ENCODE data around the gene TEKTIP1. TPM values are rescaled to one million over a fixed set of nuclear protein-coding genes. Genes with fewer than 3 reads are reported as not detected.

The TEKTIP1 gene
- total and polyA plus RNA-seq, 2 donors (not counting 1 experiment from before 2014, with no cell fraction given): 6.3 to 17.3 TPM

DNA sequence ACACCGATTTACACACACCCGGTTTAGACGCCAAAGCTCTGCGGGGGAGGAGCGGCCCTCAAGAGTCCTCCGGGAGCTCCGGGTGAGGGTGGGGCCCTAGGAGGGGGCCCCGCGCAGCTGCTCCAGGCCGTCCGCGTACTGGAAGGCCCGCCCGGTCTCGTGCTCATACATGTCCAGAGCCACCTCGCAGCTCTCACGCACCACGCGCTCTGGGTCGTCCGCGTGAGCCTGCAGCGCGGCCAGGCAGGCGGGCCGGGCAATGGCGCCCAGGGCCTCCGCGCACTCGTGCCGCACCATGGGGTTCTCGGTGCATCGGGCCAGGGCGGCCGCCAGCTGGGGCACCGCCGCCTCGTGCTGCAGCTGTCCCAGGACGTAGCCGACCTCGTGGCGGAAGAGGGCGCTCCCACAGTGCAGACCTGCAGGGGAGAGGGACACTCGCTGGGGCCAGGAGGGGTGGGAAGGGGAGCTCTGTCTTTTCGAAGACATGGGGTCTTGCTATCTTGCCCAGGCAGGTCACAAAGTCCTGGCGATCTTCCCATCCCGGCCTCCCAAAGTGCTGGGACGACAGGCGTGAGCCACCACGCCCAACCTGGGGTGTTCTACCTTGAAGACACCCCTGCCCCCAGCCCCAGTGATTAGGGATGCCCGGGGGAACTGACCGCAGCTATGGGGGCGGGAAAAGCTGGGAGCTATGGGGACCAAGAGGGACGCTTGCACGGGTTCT lies 47.4 kb upstream of the TEKTIP1 start:
- H3K9ac ChIP-seq (ENCODE audit: low read length): no peak overlapping the region
- H3K27me3 ChIP-seq (replicated peaks in 1 of 4; ENCODE audit: control extremely low read depth in 1 of 4, control insufficient read depth in 3 of 4, insufficient read depth in 4 of 4, low read length in 3 of 4): no peaks in the 10 kb centered on the region
- ATAC-seq (ENCODE audit: low read depth) (no peak), DNase-seq (no peak)
- H3K9me3 ChIP-seq (ENCODE audit: control extremely low read depth in 1 of 3, control insufficient read depth in 2 of 3, insufficient read depth in 1 of 3, low read length in 2 of 3): no peaks in the 10 kb centered on the region
- no peak overlapping the region for H2AFZ ChIP-seq (ENCODE audit: insufficient read depth, low read depth, low read length, poor library complexity, severe bottlenecking)
- Mint-ChIP-seq H3K4me3 (no peak overlapping the region), H3K27me3 (no peaks in the 10 kb centered on the region), H3K4me1 (no peaks in the 10 kb centered on the region), H3K27ac (no peak overlapping the region), H3K9me3 (ENCODE audit: insufficient read depth) (no peaks in the 10 kb centered on the region)
- peaks cover 0 to 31% of the 10 kb centered on the region in 2 experiments for H3K36me3 ChIP-seq (replicated peaks in 1 of 2; ENCODE audit: control extremely low read depth in 1 of 2, control insufficient read depth in 1 of 2, extremely low read depth in 1 of 2, insufficient read depth in 2 of 2, low read length in 1 of 2)
- ChIA-PET CTCF (interaction anchor here (0.8 to 1.7 kb wide), 3 partner anchors 12 to 187 kb away, joined by 3 to 4 read pairs (median 4); no protein-coding TSS in a partner anchor), POLR2A (no interaction called here)
- H4K20me1 ChIP-seq (ENCODE audit: control insufficient read depth, insufficient read depth, low read length, poor library complexity, severe bottlenecking): no peaks in the 10 kb centered on the region
- TF ChIP-seq, protein P1, sequence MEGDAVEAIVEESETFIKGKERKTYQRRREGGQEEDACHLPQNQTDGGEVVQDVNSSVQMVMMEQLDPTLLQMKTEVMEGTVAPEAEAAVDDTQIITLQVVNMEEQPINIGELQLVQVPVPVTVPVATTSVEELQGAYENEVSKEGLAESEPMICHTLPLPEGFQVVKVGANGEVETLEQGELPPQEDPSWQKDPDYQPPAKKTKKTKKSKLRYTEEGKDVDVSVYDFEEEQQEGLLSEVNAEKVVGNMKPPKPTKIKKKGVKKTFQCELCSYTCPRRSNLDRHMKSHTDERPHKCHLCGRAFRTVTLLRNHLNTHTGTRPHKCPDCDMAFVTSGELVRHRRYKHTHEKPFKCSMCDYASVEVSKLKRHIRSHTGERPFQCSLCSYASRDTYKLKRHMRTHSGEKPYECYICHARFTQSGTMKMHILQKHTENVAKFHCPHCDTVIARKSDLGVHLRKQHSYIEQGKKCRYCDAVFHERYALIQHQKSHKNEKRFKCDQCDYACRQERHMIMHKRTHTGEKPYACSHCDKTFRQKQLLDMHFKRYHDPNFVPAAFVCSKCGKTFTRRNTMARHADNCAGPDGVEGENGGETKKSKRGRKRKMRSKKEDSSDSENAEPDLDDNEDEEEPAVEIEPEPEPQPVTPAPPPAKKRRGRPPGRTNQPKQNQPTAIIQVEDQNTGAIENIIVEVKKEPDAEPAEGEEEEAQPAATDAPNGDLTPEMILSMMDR (IDR thresholded peaks at IDR 0.05): no peak
- no peak for TF ChIP-seq EZH2 (IDR thresholded peaks at IDR 0.05; ENCODE audit: borderline replicate concordance, insufficient read depth, low read depth, low read length, poor library complexity, severe bottlenecking)
- H3K27ac ChIP-seq (ENCODE audit: low read length in 2 of 2): no peak overlapping the region
- H3K4me3 ChIP-seq (ENCODE audit: control extremely low read depth in 1 of 5, extremely low read depth in 1 of 5, insufficient read depth in 1 of 5, low read depth in 2 of 5, low read length in 4 of 5): no peak overlapping the region
- H3K79me2 ChIP-seq (ENCODE audit: control insufficient read depth, insufficient read depth, low read length): no peaks in the 10 kb centered on the region
- WGBS (ENCODE audit: insufficient coverage): 98% methylated on average over 55 of the region's 55 CpGs
- H3K4me2 ChIP-seq (replicated peaks; ENCODE audit: low read depth, low read length, poor library complexity, severe bottlenecking): no peak overlapping the region
- intact Hi-C loops (cut with micrococcal nuclease): no loop called here
- no peaks in the 10 kb centered on the region for H3K4me1 ChIP-seq (ENCODE audit: control insufficient read depth in 2 of 2, insufficient read depth in 2 of 2, low read length in 2 of 2)

DNA sequence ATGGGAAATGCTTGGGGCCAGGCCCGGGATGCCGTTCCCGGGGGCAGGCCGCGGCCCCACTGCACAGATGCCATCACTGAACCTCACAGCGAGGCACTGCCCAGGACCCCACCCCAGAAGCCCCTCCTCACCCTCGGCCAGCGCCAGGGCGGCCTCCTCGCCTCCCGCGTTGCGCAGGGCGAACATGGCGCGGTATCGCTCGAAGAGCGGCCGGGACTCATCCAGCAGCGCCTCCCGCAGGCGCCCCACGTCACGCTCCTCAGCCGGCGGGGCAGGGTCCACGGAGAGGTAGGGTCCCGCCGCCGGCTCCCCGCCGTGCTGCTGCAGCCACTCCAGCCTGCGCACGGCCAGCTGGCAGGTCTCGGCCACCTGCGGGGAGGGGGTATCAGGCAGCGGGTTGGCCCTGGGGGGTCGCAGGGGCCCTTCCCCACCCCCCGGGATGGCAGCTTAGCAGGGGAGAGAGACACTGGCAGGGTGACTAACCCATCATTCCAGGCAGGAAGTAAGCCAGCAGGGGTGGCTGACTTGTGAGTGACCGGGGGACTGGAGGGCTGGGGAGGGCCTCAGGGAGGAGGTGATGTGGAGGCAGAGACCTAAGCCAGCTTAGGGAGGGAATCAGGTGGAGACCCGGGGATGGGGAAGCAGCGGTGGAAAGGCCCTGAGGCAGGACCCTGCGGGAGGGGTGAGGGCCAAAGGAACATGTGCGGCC lies 46.7 kb upstream of the TEKTIP1 start:
- no peaks in the 10 kb centered on the region for H3K27me3 Mint-ChIP-seq

More for the DNA sequence above, 46.7 kb upstream of the TEKTIP1 start:
- no peak overlapping the region for H3K27ac ChIP-seq (ENCODE audit: low read length in 2 of 2)
- no peak for DNase-seq
- H2AFZ ChIP-seq (ENCODE audit: insufficient read depth, low read depth, low read length, poor library complexity, severe bottlenecking): no peak overlapping the region
- H3K4me3 ChIP-seq (ENCODE audit: control extremely low read depth in 1 of 5, extremely low read depth in 1 of 5, insufficient read depth in 1 of 5, low read depth in 2 of 5, low read length in 4 of 5): no peak overlapping the region
- H3K27me3 ChIP-seq (replicated peaks in 1 of 4; ENCODE audit: control extremely low read depth in 1 of 4, control insufficient read depth in 3 of 4, insufficient read depth in 4 of 4, low read length in 3 of 4): no peaks in the 10 kb centered on the region
- H3K4me1 Mint-ChIP-seq: no peaks in the 10 kb centered on the region
- intact Hi-C loops (cut with micrococcal nuclease): no loop called here
- peaks cover 4% of the 10 kb centered on the region for H3K79me2 ChIP-seq (ENCODE audit: control insufficient read depth, insufficient read depth, low read length)
- H3K9me3 ChIP-seq (ENCODE audit: control extremely low read depth in 1 of 3, control insufficient read depth in 2 of 3, insufficient read depth in 1 of 3, low read length in 2 of 3): no peaks in the 10 kb centered on the region
- no peak overlapping the region for H3K4me2 ChIP-seq (replicated peaks; ENCODE audit: low read depth, low read length, poor library complexity, severe bottlenecking)
- no peaks in the 10 kb centered on the region for H3K9me3 Mint-ChIP-seq (ENCODE audit: insufficient read depth)
- WGBS (ENCODE audit: insufficient coverage): 97% methylated on average over 45 of the region's 45 CpGs
- ATAC-seq (ENCODE audit: low read depth): no peak
- no peak overlapping the region for H3K4me3 Mint-ChIP-seq
- peaks cover 0 to 34% of the 10 kb centered on the region in 2 experiments for H3K36me3 ChIP-seq (replicated peaks in 1 of 2; ENCODE audit: control extremely low read depth in 1 of 2, control insufficient read depth in 1 of 2, extremely low read depth in 1 of 2, insufficient read depth in 2 of 2, low read length in 1 of 2)
- H3K9ac ChIP-seq (ENCODE audit: low read length): no peak overlapping the region
- TF ChIP-seq, protein P1 (IDR thresholded peaks at IDR 0.05): no peak
- no peak for TF ChIP-seq EZH2 (IDR thresholded peaks at IDR 0.05; ENCODE audit: borderline replicate concordance, insufficient read depth, low read depth, low read length, poor library complexity, severe bottlenecking)
- ChIA-PET POLR2A (interaction anchor here (0.6 kb wide), 1 partner anchor 8 kb away, joined by 6 read pairs; no protein-coding TSS in a partner anchor), CTCF (interaction anchor here (1.4 kb wide), 1 partner anchor 19 kb away, joined by 3 read pairs; no protein-coding TSS in a partner anchor)
- no peaks in the 10 kb centered on the region for H3K4me1 ChIP-seq (ENCODE audit: control insufficient read depth in 2 of 2, insufficient read depth in 2 of 2, low read length in 2 of 2)
- no peak overlapping the region for H3K27ac Mint-ChIP-seq
- H4K20me1 ChIP-seq (ENCODE audit: control insufficient read depth, insufficient read depth, low read length, poor library complexity, severe bottlenecking): no peaks in the 10 kb centered on the region

Measured in B cell (primary cell).